ENCODE data around the gene PER3. TPM values are rescaled to one million over a fixed set of nuclear protein-coding genes. Genes with fewer than 3 reads are reported as not detected.

PER3 gene
- total RNA-seq, 2 donors from 2014 or later: 11.7 to 17.8 TPM

DNA sequence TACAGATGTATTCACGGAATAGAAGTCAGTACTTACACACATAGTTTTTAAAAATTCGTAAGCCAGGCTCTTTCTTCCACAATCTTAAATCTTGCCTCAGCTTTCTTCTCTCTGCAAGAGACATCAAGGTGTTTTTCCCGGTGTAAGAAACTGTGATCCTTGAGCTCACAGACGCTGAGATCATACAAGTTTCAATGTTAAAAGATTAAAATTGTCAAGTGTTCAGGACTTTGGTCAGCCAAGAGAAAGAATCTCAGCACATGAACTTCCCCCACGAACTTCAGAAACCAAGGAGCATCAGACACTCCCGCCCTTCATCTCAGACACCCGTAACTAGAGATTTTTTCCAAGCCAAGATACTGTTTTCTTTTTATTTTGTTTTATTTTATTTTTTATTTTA, 62.6 kb downstream of the PER3 start:
- Histone ChIP-seq H3K4me1 (no peaks in the 10 kb centered on the region), H3K9me3 (no peaks in the 10 kb centered on the region), H3K36me3 (peaks cover 28% of the 10 kb centered on the region), H3K27me3 (no peaks in the 10 kb centered on the region), H3K4me3 (no peak overlapping the region), H3K27ac (no peak overlapping the region)
- TF ChIP-seq, protein P1, sequence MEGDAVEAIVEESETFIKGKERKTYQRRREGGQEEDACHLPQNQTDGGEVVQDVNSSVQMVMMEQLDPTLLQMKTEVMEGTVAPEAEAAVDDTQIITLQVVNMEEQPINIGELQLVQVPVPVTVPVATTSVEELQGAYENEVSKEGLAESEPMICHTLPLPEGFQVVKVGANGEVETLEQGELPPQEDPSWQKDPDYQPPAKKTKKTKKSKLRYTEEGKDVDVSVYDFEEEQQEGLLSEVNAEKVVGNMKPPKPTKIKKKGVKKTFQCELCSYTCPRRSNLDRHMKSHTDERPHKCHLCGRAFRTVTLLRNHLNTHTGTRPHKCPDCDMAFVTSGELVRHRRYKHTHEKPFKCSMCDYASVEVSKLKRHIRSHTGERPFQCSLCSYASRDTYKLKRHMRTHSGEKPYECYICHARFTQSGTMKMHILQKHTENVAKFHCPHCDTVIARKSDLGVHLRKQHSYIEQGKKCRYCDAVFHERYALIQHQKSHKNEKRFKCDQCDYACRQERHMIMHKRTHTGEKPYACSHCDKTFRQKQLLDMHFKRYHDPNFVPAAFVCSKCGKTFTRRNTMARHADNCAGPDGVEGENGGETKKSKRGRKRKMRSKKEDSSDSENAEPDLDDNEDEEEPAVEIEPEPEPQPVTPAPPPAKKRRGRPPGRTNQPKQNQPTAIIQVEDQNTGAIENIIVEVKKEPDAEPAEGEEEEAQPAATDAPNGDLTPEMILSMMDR (IDR thresholded peaks at IDR 0.05): no peak
- no peak for DNase-seq (ENCODE audit: low spot score)

DNA sequence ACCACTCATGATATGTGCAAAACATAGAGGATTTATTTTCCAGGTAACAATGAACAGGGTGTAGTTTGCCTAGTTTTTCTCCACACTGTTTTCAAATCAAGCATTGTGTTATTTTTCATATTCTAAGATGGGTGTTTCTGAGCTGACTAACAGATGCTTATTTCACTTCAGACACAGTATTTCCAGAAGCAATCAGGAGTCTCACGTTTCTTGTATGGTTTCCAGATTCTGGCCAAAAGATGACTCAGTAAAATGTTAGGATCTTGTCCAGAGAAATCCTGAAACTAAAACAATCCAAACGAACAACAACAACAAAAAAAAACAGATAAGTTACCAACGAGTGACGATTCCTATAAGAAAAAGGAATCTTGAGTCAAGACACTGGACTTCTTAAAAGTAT, 63.5 kb downstream of the PER3 start:
- TF ChIP-seq, protein P1 (IDR thresholded peaks at IDR 0.05): no peak
- no peak for DNase-seq (ENCODE audit: low spot score)
- peaks cover 18% of the 10 kb centered on the region for H3K36me3 ChIP-seq
- H3K4me1 ChIP-seq: no peaks in the 10 kb centered on the region
- no peaks in the 10 kb centered on the region for H3K27me3 ChIP-seq
- no peak overlapping the region for H3K27ac ChIP-seq
- H3K9me3 ChIP-seq: no peaks in the 10 kb centered on the region
- H3K4me3 ChIP-seq: no peak overlapping the region

DNA sequence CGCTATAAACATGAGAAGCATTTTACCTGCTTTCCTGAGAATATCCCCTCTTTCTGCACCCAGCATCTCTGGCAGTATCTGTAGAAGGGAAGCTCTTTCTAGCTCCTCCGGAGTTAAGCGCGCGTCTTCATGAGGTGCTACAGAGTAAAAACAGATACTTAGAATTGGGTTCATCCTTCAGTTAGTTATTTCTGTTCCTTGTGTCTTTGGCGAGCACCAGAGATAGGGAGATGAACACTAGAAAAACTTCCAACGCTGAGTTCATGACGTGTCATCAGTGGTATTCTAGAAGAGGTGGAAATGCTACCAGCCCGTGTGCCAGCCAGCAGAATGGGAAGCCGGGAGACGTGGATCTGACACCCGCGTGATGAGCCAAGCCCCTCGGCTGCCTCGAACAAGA, 66.7 kb downstream of the PER3 start:
- H3K36me3 ChIP-seq: no peaks in the 10 kb centered on the region
- no peak overlapping the region for H3K27ac ChIP-seq
- H3K9me3 ChIP-seq: no peaks in the 10 kb centered on the region
- no peak for DNase-seq (ENCODE audit: low spot score)
- no peak overlapping the region for H3K4me3 ChIP-seq
- H3K4me1 ChIP-seq: no peaks in the 10 kb centered on the region
- H3K27me3 ChIP-seq: no peaks in the 10 kb centered on the region
- TF ChIP-seq, protein P1 (IDR thresholded peaks at IDR 0.05): no peak

DNA sequence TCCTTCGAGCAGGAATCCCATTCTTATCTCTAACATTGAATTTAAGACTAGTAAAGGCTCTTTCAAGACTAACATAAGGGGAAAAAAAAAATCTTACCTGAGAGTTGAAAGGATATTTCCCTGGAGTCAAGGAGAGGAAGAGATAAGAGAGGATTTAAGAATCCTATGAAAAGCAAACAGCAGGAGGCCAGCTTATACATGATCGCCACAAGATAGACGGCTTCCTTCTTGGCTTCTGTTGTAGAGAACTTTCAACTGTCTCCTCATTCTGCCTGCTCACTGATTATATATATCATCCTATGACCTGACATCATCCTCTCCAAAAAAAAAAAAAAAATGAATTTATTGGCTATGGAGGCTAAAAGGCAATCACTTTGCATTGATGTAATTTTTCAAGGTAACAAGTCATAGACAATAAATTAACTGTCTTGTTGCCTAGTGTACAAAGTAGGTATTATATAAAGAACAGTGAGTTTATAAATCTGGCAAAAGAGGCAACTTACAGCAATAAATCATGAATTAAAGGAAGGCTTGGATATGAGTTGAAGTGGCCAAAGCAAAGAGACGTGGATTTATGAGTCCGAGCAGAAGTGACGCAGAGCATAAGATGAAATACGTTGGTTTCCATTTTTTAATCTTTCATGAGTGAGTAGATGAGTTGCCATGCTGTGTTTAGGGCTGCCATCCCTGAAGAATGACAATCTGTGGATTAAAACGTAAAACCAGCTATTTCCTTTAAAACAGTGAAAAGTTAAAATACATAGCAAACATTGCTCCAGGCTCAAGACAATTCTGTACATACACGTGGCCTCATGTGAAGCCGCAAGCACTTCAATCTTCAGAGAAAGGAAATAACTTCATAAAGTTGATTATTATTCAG, 69.0 kb downstream of the PER3 start, which contains the start of gene UTS2:
Gene UTS2, minus strand, starts transcription at position 262 of the 880 bp plus-strand sequence. Its CDS starts 62 bp downstream, at position 200.
- Histone ChIP-seq H3K4me3 (no peak within 1 kb of the TSS), H3K27me3 (no peaks in the 10 kb centered on the region), H3K9me3 (no peaks in the 10 kb centered on the region), H3K36me3 (no peaks in the 10 kb centered on the region), H3K27ac (no peak within 1 kb of the TSS), H3K4me1 (no peaks in the 10 kb centered on the region)
- TF ChIP-seq, protein P1 (IDR thresholded peaks at IDR 0.05): no peak
- no peak for DNase-seq (ENCODE audit: low spot score)

DNA sequence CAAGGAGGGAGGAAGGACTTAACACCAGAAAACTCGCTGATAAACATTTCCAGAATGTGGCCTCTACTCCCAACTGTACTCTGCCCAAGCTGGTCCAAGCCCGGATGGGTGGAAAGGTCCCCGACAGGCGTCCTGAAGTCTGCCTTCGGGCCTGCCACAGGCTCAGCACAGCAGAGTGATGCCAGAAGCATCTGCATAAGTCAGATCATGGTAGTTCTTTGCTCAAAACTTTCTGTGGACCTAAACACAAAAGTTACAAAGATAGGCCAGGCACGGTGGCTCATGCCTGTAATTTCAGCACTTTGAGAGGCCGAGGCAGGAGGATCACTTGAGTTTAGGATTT, 69.6 kb downstream of the PER3 start:
- no peaks in the 10 kb centered on the region for H3K27me3 ChIP-seq
- no peak overlapping the region for H3K4me3 ChIP-seq
- TF ChIP-seq, protein P1 (IDR thresholded peaks at IDR 0.05): no peak
- no peaks in the 10 kb centered on the region for H3K36me3 ChIP-seq
- H3K4me1 ChIP-seq: no peaks in the 10 kb centered on the region
- peak; percentile 36 for DNase-seq (ENCODE audit: low spot score)
- H3K9me3 ChIP-seq: no peaks in the 10 kb centered on the region
- H3K27ac ChIP-seq: no peak overlapping the region
